Erythroblast (primary cell): Measurements from ENCODE around the gene NLRC5.
"Not testable (repeated sequence)": the region's sequence is repeated elsewhere in the genome, so short reads cannot be mapped to it uniquely, and the experiment has no call there.

ENCODE experiments used
- DNase-seq, 2 experiments: peaks; one replicate each; lab custom pipeline; 2025; lab: John Stamatoyannopoulos, UW
- GATA1 ChIP-seq: IDR thresholded peaks from 2 replicates; pipeline ENCODE4 v1.6.1; 2011; ENCODE audit warnings: low read depth, mild to moderate bottlenecking, control low read depth, low read length, moderate library complexity
- POLR2A ChIP-seq: IDR thresholded peaks from 2 replicates; pipeline ENCODE4 v1.6.1; 2011; ENCODE audit warnings: mild to moderate bottlenecking, low read length

NLRC5 gene

DNA sequence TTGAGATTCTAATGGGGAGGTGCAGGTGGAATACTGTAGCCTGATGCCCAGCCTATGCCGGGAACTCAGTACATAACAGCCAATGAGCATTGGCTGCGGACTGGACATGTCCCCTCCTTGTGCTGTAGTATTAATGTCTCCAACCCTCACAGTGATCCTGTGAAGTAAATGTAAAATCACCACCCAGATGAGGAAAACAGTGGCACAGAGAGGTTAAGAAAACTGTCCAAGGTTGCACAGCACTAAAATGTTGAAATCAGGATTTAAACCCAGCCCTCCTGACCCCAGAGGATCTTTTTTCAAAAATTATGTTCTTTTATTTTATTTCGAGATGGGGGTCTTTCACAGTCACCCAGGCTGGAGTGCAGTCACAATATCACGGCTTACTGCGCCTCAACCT is 7.9 kb downstream of the NLRC5 start:
- TF ChIP-seq GATA1 (no peak), POLR2A (no peak)
- DNase-seq, result no peak

DNA sequence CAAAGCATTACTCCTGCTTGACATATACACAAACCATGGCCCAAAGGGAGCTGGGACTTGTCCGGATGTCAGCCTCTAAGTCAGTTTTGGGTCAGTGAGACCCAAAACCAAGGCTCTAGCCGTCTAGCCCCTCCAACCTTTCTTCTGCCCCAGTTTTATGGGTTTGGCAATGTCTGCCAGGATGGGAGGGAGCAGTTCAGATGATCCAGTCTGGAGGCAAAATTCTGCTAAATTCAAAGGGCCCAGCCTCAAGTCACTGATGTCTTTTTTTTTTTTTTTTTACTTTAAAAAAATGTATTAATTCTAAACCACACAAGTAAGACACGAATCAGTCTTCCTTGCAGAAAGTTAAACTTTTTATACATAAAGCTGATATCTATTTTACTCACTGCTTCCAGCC is 8.6 kb downstream of the NLRC5 start:
- no peak for DNase-seq

GRCh38 chr16:56998352-56998751 is 9.0 kb downstream of the NLRC5 start:
- DNase-seq, result no peak
- TF ChIP-seq GATA1 (no peak), POLR2A (no peak)

More for the DNA sequence above, 8.6 kb downstream of the NLRC5 start:
- TF ChIP-seq POLR2A (no peak), GATA1 (no peak)

DNA sequence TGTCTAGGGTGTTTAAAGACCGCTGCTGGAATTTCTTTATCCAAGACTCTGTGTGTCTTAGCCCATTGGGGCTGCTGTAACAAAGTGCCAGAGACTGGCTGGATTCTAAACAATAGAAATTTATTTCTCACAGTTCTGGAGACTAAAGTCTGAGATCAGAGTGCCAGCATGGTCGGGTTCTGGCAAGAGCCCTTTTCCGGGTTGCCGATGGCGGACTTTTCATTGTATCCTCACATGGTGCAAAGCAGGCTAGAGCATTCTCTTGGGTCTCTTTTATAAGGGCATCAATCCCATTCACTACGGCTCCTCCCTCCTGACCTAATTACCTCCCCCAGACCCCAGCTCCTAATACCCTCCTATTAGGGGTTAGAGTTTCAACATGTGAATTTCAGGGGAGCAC is 9.5 kb downstream of the NLRC5 start:
- TF ChIP-seq POLR2A, result no peak
- TF ChIP-seq GATA1, result no peak
- no peak for DNase-seq

DNA sequence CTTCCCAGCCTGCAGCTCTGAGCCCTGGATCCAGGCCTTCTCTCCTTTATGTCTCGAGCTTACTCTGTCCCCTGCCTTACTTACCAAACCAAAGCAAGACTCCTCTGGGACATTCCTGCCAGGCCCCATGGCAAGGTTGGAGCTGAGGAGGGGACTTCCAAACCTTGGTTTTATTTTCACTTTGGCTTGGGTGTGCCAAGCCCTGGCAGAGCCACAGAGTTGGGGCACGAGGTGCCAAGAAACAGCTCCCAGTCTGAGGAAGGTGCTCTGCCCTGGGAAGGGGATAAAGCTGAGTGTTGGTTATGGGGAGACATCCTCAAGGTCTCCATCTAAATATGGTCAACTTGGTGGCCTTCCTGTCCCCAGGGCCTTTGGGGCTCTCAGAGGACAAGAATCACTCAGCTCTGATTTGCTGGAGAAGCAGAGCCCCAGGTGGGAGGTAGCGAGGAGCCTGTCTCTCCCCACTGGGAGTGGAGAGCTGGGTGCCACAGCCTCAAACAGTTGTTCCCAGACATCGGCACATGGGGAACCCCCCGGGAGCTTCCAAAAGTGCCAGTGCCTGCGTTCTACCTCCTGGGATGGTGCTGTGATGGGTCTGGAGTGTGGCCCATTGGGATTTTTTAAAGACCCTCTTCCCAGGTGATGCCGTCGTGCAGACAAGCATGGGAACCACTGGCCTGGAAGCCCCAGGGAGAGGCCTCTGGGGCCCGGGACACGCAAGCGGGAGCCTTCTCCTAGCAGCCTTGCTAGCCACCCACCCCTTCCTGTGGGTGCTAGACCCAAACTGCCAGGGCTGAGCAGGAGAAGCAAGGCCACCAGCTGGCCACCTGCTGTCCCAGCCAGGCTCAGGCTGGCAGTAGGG is 10.3 kb downstream of the NLRC5 start:
- DNase-seq, result no peak
- TF ChIP-seq POLR2A (no peak), GATA1 (no peak)

- DNase-seq, result peak in 1 of 2 experiments; percentile 23
- TF ChIP-seq GATA1 (no peak), POLR2A (no peak)
Observed at GRCh38 chr16:57000271-57001025, 11.1 kb downstream of the NLRC5 start.

GRCh38 chr16:57001026-57001679 is 11.8 kb downstream of the NLRC5 start:
- DNase-seq, result no peak
- no peak for TF ChIP-seq POLR2A
- TF ChIP-seq GATA1, result no peak

DNA sequence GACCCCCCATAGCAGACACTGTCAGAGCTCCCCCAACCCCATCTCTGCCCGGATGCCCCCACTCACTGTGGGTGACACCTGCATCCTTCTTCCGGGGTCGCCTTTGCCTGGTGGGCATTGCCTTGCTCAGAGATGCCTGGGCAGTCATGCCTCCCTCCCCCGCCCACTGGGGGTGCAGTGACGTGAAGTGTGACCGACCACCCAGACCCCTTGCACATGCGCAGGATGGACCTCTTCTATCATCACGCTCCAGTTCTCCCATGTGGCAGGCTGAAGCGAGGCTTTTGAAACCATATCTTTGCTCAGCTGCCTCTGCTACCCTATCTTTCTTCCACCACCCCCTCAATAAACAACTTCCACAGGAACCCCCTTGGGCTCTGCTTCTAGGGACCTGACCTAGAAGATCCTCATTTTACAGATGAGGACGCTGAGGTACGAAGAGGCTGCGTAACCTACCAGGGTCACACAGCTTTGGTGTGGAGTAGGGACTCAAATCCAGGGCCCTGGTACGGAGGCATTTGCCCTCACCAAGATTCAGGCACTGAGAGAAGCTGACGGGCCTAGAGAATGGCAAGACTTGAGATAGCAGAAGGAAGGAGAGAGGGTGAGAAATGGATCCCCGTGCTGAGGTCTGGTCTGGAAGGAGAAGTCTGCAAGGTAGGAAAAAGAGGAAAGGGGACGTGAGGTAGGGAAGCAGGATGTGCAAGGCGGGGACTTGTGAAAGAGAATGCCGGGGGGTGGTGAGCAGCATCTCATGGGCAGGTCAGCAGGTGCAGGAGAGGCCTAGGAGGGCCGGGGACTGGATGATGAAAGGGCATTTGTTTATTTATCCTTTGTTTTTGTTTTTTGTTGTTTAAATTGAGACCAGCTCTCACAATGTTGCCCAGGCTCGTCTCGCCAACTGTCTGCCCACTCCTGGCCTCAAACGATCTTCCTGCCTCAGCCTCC is 14.4 kb downstream of the NLRC5 start:
- DNase-seq, result peak; percentile 6 to 20
- TF ChIP-seq GATA1 (no peak), POLR2A (no peak)

DNA sequence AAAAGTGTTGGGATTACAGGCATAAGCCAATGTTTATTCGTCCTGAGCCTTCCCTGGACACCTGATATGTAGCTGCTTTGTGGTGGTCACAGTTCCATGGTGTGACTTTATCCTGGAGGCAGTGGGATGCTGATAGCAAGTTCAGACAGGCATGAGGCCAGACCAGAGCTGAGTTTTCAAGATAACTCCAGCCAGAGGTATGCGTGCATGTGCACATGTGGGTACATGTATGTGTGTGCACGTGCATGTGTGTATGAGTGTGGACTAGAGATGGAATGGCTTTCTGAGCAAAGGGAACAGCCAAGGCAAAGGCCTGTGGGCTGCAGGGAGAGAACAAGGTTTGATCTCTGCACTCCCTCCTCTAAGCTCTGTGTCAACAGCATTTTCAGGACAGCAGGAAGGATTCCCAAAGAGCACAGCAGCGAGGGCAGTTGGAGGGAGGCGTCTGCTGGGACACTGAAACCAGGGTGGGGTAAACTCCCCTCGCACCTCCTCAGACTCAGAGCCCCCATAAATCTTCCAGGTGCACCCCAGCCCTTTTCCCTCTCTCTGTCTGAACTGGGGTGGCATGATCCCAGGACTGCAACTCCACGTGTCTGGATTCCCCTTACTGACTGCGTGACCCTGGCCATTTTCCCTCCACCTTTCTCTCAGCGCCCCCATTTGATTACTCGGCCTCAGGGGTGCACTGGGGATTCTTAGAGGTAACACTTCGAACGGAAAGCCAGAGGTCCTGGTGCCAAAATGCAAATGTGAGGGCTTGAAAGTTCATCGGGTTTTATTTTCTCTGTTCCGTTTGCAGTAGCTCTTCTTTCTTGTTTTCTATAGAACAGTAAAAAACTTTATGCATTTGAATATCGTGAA is 15.3 kb downstream of the NLRC5 start:
- no peak for DNase-seq
- no peak for TF ChIP-seq GATA1
- no peak for TF ChIP-seq POLR2A

DNA sequence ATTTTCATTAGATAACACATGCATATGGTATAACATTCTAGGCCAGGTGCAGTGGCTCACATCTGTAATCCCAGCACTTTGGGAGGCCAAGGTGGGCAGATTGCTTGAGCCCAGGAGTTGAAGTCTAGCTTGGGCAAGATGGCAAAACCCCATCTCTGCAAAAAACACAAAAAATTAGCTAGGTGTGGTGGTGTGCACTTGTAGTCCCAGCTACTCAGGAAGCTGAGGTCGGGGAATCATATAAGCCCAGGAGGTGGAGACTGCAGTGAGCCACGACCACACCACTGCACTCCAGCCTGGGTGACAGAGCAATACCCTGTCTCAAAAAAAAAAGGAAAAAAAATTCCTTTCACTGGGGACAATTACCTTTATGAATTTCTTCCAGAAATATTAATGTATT is 16.2 kb downstream of the NLRC5 start:
- not testable (repeated sequence) for DNase-seq

DNA sequence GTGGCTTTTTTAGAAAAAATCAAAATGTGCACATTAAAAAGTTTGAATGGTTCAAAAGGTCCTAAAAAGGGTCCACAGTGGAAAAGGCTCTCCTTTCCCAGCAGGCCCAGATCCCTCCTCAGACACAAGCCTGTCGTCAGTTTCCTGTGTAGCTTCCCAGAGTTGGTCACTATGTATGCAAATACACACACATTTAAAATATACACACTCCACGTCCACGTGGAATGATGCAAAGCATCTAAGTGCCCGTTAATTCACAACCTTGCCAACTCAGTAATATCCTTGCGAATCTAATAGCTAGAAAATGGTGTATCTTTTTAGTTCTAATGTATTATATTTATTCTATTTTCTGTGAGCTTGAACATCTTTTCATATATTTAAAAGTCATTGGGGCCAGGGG is 17.7 kb downstream of the NLRC5 start:
- DNase-seq, result no peak
- TF ChIP-seq POLR2A (no peak), GATA1 (no peak)

DNA sequence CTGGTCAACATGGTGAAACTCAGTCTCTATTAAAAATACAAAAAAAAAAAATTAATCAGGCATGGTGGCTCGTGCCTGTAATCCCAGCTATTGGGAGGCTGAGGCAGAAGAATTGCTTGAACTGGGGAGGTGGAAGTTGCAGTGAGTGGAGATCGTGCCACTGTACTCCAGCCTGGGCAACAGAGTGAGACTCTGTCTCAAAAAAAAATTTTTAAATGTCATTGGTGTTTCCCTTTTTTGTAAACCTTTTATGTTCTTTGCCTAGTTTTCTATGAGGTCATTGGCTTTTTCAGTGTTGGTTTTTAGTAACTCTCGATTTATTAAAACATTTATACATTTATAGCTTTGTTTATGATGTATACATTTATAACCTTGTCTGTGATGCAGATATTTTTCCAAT is 18.2 kb downstream of the NLRC5 start:
- no peak for TF ChIP-seq POLR2A
- TF ChIP-seq GATA1, result no peak
- no peak for DNase-seq

DNA sequence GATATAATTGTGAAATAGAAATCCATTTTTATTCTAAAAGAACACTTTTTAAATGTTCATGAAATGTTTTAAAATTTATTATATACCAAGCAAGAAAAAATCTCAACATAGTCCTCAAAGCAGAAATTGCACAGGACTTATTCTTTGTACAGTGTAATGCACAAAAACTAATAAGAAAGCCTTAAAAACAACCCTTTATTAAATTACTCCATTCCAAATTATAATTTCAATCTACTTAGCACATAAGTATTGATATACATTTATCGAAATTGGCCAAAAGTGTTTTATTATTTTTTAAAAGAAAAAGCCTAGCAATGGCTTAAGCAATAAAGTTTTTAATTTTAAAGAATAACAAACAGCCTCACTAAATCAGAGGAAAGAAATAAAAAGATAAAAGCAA is 19.1 kb downstream of the NLRC5 start:
- no peak for DNase-seq
- TF ChIP-seq GATA1, result no peak
- no peak for TF ChIP-seq POLR2A
